Hepatocyte (in vitro differentiated cells): ENCODE results near the gene TAF10. TPM values are rescaled to one million over a fixed set of nuclear protein-coding genes. Genes with fewer than 3 reads are reported as not detected.

Experiments
- DNase-seq: peaks from one replicate; pipeline ENCODE4 v3.0.0-alpha.2; 2016; ENCODE audit warnings: low spot score
- H2AFZ ChIP-seq: fragments of 200-600 bp; sonication (generic); 2 replicates; pipeline ENCODE4 v1.6.0; 2016; ENCODE audit warnings: antibody characterized with exemption, mild to moderate bottlenecking
- H3K27ac ChIP-seq: fragments of 200-600 bp; sonication (generic); 2 replicates; pipeline ENCODE4 v1.5.1; 2016; ENCODE audit warnings: mild to moderate bottlenecking
- H3K27me3 ChIP-seq: fragments of 200-600 bp; sonication (generic); 2 replicates; pipeline ENCODE4 v1.6.1; 2016
- H3K36me3 ChIP-seq: fragments of 200-600 bp; sonication (generic); replicated peaks from 2 replicates; pipeline ENCODE4 v1.5.1; 2016; ENCODE audit warnings: low read depth; ENCODE audit not compliant: insufficient read depth
- H3K4me1 ChIP-seq: fragments of 200-600 bp; sonication (generic); 2 replicates; pipeline ENCODE4 v1.5.1; 2016; ENCODE audit warnings: mild to moderate bottlenecking, moderate library complexity; ENCODE audit not compliant: insufficient read depth
- H3K4me2 ChIP-seq: fragments of 200-600 bp; sonication (generic); 2 replicates; pipeline ENCODE4 v1.6.0; 2016
- H3K4me3 ChIP-seq: fragments of 200-600 bp; sonication (generic); 2 replicates; pipeline ENCODE4 v1.5.1; 2016; ENCODE audit warnings: mild to moderate bottlenecking
- H3K79me2 ChIP-seq: fragments of 200-600 bp; sonication (generic); 2 replicates; pipeline ENCODE4 v1.6.0; 2017; ENCODE audit warnings: mild to moderate bottlenecking
- H3K9me2 ChIP-seq: fragments of 200-600 bp; sonication (generic); replicated peaks from 2 replicates; pipeline ENCODE4 v1.6.0; 2017; ENCODE audit warnings: mild to moderate bottlenecking; ENCODE audit not compliant: insufficient read depth
- H3K9me3 ChIP-seq: fragments of 200-600 bp; sonication (generic); 2 replicates; pipeline ENCODE4 v1.5.1; 2016; ENCODE audit warnings: low read depth, mild to moderate bottlenecking
- H4K20me1 ChIP-seq: fragments of 200-600 bp; sonication (generic); 2 replicates; pipeline ENCODE4 v1.6.0; 2016; ENCODE audit warnings: mild to moderate bottlenecking; ENCODE audit not compliant: insufficient read depth, poor library complexity, severe bottlenecking
- EZH2 ChIP-seq: fragments of 200-600 bp; sonication (generic); IDR thresholded peaks from 2 replicates; pipeline ENCODE4 v1.6.1; 2016; ENCODE audit warnings: antibody characterized with exemption, mild to moderate bottlenecking, borderline replicate concordance
- EZH2phosphoT487 ChIP-seq: fragments of 200-600 bp; sonication (generic); IDR thresholded peaks from one replicate; pipeline ENCODE4 v1.6.1; 2018; ENCODE audit warnings: antibody characterized with exemption, mild to moderate bottlenecking, low read depth, moderate library complexity; ENCODE audit not compliant: unreplicated experiment, severe bottlenecking
- WGBS: methylation state at CpG from one replicate; pipeline ENCODE4 v1.1.6; 2016; ENCODE audit warnings: low lambda C conversion rate; ENCODE audit errors: missing lambda C conversion rate; 5-methylcytosine and 5-hydroxymethylcytosine counted together
- polyA plus RNA-seq: library from polyadenylated mRNA; unstranded; fragments of >200 nt; fragmentation: Nextera tagmentation; extraction: Ambion mirVana; gene quantifications from 2 replicates; pipeline ENCODE4 v1.2.1, GENCODE V29; 2016
- total RNA-seq: library from RNA; depleted of rRNA; stranded (reverse); fragments of >200 nt; gene quantifications from 2 replicates; pipeline ENCODE4 v1.2.3, GENCODE V29; 2014
- TF ChIP-seq, protein P1 (sequence below): fragments of 200-600 bp; sonication (generic); IDR thresholded peaks from 2 replicates; pipeline ENCODE4 v1.5.1; 2016; ENCODE audit warnings: antibody characterized with exemption, mild to moderate bottlenecking; ENCODE audit not compliant: poor library complexity

The TAF10 gene
- total and polyA plus RNA-seq, 2 experiments from 2014 or later: 33.3 to 295 TPM

GRCh38 chr11:6565325-6565724 is 46.7 kb downstream of the TAF10 start:
- Histone ChIP-seq H3K4me3 (no peak overlapping the region), H2AFZ (no peak overlapping the region)
- 61% methylated on average over 2 of the region's 2 CpGs for WGBS

DNA sequence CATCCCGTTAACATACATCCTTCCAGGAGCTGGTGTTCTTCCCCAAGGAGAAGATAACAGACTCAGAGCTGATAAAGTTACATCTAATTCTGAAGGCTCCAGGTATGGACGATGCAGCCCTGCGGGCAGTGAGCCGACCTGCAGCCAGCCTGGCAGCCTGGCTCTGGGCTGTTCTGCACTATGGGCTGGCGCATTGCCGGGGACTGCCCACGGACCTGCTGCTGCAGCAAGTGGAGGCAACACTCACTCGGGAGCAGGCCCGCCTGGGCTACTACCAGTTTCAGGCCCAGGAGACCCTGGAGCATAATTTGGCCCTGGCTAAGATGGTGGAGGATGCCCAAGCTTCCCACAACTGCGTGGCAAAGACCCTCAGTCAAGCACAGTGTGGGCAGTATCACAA is 48.3 kb downstream of the TAF10 start:
- Histone ChIP-seq H3K27ac (no peak overlapping the region), H3K36me3 (no peaks in the 10 kb centered on the region), H3K9me3 (no peaks in the 10 kb centered on the region), H4K20me1 (no peaks in the 10 kb centered on the region), H3K79me2 (no peaks in the 10 kb centered on the region), H3K4me3 (no peak overlapping the region), H2AFZ (no peak overlapping the region), H3K9me2 (no peaks in the 10 kb centered on the region), H3K27me3 (no peaks in the 10 kb centered on the region), H3K4me1 (peaks cover under 1% of the 10 kb centered on the region), H3K4me2 (no peak overlapping the region)
- WGBS: 93% methylated on average over 10 of the region's 10 CpGs
- DNase-seq: no peak
- TF ChIP-seq EZH2phosphoT487: no peak
- TF ChIP-seq EZH2: no peak
- TF ChIP-seq, protein P1, sequence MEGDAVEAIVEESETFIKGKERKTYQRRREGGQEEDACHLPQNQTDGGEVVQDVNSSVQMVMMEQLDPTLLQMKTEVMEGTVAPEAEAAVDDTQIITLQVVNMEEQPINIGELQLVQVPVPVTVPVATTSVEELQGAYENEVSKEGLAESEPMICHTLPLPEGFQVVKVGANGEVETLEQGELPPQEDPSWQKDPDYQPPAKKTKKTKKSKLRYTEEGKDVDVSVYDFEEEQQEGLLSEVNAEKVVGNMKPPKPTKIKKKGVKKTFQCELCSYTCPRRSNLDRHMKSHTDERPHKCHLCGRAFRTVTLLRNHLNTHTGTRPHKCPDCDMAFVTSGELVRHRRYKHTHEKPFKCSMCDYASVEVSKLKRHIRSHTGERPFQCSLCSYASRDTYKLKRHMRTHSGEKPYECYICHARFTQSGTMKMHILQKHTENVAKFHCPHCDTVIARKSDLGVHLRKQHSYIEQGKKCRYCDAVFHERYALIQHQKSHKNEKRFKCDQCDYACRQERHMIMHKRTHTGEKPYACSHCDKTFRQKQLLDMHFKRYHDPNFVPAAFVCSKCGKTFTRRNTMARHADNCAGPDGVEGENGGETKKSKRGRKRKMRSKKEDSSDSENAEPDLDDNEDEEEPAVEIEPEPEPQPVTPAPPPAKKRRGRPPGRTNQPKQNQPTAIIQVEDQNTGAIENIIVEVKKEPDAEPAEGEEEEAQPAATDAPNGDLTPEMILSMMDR: no peak

More at GRCh38 chr11:6565325-6565724, 46.7 kb downstream of the TAF10 start:
- TF ChIP-seq EZH2phosphoT487 (no peak), EZH2 (no peak)
- TF ChIP-seq, protein P1: no peak
- no peak for DNase-seq
- H3K9me3 ChIP-seq: no peaks in the 10 kb centered on the region
- no peak overlapping the region for H3K4me2 ChIP-seq
- no peaks in the 10 kb centered on the region for H3K36me3 ChIP-seq
- H3K27me3 ChIP-seq: no peaks in the 10 kb centered on the region
- H3K4me1 ChIP-seq: peaks cover 3% of the 10 kb centered on the region
- no peaks in the 10 kb centered on the region for H3K9me2 ChIP-seq
- no peaks in the 10 kb centered on the region for H3K79me2 ChIP-seq
- no peak overlapping the region for H3K27ac ChIP-seq
- H4K20me1 ChIP-seq: no peaks in the 10 kb centered on the region

DNA sequence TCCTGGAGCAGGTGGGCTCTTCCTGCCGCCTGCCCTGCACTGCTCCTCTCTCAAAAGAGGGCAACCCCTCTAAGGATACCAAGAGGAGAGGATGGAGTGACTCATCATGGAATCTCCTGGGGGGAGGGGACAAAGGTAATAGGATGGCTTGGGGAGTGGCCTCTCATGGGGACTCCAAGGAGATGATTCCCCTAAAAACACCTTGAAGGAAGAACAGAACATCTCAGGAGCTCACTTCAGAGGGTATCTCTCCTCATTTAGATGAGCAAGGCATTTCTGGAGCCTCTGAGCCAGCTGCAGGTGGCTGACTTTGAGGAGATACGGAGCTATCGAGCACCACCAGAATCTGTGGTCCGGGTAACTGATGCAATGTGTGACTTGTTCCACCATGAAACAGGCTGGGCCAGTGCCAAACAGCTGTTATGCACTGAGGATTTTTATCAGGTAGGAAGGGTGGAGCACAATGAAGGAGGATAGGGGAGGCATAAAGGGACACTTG is 48.8 kb downstream of the TAF10 start:
- TF ChIP-seq, protein P1: no peak
- TF ChIP-seq EZH2 (no peak), EZH2phosphoT487 (no peak)
- no peaks in the 10 kb centered on the region for H4K20me1 ChIP-seq
- no peaks in the 10 kb centered on the region for H3K4me1 ChIP-seq
- no peak overlapping the region for H3K27ac ChIP-seq
- H3K9me2 ChIP-seq: no peaks in the 10 kb centered on the region
- 96% methylated on average over 4 of the region's 4 CpGs for WGBS
- no peaks in the 10 kb centered on the region for H3K27me3 ChIP-seq
- H3K4me3 ChIP-seq: no peak overlapping the region
- H3K9me3 ChIP-seq: no peaks in the 10 kb centered on the region
- H2AFZ ChIP-seq: no peak overlapping the region
- H3K36me3 ChIP-seq: no peaks in the 10 kb centered on the region
- DNase-seq: no peak
- H3K4me2 ChIP-seq: no peak overlapping the region
- H3K79me2 ChIP-seq: no peaks in the 10 kb centered on the region
